HG02678 (cell line): Measurements from ENCODE around the gene CD244.
A peak's percentile ranks its signal among the peaks of the same experiment; 100 is the strongest.
"Not testable (repeated sequence)": the region's sequence is repeated elsewhere in the genome, so short reads cannot be mapped to it uniquely, and the experiment has no call there.

ENCODE experiments used
- ATAC-seq: cut with Tn5 transposase; IDR thresholded peaks from one replicate; pipeline ENCODE4 v1.9.1; 2021; ENCODE audit warnings: mild to moderate bottlenecking, moderate library complexity; ENCODE audit not compliant: unreplicated experiment

CD244 gene, protein sequence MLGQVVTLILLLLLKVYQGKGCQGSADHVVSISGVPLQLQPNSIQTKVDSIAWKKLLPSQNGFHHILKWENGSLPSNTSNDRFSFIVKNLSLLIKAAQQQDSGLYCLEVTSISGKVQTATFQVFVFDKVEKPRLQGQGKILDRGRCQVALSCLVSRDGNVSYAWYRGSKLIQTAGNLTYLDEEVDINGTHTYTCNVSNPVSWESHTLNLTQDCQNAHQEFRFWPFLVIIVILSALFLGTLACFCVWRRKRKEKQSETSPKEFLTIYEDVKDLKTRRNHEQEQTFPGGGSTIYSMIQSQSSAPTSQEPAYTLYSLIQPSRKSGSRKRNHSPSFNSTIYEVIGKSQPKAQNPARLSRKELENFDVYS

DNA sequence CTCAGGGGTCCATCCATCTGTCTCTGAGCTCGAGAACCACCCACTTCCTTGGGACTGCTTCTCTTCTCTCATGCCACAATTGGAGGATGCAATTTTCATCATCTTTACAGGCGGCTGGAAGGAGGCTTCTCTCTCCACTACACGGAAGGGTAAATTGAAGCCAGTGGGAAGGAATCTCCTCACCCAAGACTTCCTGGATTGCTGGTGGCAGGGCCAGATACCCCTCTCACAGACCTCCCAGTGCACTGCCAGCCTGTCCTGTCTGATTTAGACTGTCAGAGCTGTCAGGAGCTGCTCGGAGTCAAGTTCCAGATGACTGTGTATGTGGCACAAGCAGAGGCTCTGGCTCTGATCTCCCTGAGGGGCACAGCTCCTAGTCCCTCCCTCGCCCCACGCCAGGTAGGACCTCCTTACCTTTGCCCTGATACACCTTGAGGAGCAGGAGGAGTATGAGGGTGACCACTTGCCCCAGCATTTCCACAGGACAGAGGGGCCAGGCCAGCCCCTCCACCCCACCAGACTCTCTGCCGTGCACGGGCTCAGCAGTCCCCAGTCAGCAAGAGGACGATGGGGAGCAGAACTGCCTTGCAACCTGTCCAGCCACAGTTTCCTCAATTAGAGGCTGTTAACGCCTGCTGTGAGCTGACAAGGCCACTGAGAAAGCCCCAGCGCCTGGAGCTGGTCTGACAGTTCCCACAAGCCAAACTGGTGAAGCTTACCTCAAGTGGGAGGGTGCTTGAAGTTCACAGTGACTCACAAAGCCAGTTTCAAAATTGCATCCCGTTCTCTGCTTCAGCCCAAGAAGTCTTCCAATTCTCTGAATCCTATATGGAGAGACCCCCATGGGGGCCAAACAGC is at the start of gene CD244:
Gene CD244, minus strand, starts transcription at position 685 of the 858 bp plus-strand sequence. Its CDS starts 210 bp downstream, at position 475.
- peak; percentile 79 for ATAC-seq

GRCh38 chr1:160911925-160912324 is 49.2 kb upstream of the CD244 start:
- no peak for ATAC-seq

DNA sequence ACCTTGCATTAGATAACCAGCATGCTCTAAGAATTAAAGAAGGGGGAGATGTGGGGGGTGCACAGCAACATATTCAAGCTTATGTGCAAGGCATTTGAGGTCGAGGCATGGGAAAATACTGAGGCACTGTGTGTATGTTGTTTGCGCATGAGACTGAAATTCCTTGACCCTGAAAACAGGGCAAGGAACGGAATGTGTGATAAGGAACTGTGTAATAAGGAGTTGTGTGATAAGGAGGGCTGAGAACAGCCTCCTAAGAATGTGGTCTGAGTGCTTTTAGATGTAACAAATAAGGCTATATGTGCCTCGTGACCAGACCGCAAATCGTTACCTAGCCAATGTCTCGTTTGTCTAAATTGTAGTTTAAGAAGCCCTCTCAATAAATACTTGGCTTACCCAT is 48.8 kb upstream of the CD244 start:
- ATAC-seq = no peak

DNA sequence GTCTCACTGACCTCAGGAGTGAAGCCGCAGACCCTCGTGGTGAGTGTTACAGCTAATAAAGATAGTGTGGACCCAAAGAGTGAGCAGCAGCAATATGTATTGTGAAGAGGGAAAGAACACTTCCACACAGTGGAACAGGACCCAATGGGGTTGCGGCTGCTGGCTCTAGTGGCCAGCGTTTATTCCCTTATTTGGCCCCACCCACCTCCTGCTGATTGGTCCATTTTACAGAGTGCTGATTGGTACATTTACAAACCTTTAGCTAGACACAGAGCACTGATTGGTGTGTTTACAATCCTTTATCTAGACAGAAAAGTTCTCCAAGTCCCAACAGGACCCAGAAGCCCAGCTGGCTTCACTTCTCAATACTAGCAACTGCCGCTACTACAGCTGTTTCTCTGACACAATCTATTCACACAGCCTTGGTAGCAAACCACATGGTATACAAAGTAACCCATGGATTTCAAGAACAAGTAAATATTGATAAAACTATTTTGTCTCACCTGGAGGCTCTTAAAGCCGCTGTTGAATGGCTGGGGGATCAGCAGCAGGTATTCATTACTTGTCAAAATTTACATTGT is 47.6 kb upstream of the CD244 start:
- no peak for ATAC-seq

DNA sequence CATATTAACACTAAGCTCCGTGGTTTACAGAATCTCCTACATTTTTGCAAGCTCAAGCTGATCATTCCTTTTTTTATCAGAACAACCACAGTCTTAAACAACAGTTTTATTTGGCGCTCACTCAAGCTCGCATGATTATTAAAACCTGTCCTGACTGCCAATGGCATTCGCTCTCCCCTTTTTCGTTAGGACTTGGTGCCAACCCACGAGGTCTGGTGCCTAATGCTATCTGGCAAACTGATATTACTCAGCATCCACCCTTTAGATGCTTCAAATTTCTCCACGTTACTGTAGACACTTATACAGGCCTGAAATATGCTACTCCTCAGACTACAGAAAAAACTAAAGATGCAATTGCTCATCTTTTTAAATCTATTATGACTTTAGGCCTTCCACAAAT is 45.3 kb upstream of the CD244 start:
- ATAC-seq = no peak

DNA sequence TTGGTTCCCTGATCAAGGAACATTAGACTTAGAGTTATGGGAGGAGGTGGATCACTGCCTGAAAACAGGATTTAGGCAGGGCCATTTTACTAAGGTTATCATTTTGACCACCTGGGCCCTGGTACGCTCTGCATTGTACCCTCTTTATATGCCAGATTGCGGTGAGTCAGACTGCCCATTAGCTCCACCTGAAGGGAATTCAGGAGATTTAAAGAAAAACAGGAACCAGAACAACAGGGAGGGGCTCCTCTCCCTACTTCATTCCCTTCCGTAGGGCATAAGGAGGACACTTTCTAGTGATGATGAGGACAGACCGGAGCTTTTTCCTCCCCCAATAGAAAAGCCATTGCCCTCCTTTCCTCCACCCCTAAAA is 42.9 kb upstream of the CD244 start:
- ATAC-seq = no peak

GRCh38 chr1:160904783-160905616 is 42.3 kb upstream of the CD244 start:
- ATAC-seq = no peak

DNA sequence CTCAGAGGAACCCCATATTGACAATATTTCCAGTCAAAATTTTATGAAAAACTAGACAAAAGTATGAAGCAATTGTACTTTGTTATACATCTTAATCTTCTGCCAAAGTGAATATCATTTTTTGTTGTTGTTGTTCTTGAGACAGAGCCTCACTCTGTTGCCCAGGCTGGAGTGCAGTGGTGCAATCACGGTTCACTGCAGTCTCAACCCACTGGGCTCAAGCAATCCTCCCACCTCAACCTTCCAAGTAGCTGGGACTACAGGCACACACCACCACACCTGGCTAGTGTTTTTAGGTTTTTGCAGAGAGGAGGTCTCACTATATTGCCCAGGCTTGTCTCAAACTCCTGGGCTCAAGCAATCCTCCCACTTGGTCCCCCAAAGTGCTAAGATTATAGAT is 39.6 kb upstream of the CD244 start:
- not testable (repeated sequence) for ATAC-seq

- no peak for ATAC-seq
Measured at GRCh38 chr1:160901768-160902167, 39.1 kb upstream of the CD244 start.

DNA sequence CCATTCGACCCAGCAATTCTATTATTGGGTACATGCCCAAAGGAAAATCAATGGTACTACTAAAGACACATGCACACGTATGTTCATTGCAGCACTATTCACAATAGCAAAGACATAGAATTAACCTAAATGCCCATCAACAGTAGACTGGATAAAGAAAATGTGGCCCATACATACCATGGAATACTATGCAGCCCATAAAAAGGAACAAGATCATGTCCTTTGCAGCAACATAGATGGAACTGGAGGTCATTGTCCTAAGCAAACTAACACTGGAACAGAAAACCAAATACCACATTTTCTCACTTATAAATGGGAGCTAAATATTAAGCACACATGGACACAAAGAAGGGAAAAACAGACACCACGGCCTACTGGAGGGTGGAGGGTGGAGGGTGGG is 38.0 kb upstream of the CD244 start:
- ATAC-seq = not testable (repeated sequence)

GRCh38 chr1:160894368-160895135 is 31.9 kb upstream of the CD244 start:
- ATAC-seq = not testable (repeated sequence)

- ATAC-seq = no peak
Measured at GRCh38 chr1:160891474-160891873, 28.8 kb upstream of the CD244 start.

DNA sequence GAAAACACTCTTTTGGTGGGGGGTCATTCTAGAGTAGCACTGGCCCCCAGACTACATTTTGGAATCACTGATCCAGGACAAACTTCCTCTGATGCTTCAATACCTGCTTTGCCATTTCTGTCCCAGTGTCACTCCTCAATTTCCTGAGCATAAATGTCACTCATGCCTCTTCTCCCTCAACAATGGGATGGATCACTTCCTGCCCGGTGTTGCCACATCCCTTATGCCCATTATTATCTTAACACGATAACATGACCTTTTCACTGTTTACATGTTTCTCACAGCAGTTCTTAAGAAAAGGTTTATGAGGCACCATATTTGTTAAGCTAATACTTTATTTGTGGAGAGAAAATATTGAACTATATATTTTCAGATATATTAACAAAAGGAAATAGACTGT is 26.2 kb upstream of the CD244 start:
- ATAC-seq = no peak

DNA sequence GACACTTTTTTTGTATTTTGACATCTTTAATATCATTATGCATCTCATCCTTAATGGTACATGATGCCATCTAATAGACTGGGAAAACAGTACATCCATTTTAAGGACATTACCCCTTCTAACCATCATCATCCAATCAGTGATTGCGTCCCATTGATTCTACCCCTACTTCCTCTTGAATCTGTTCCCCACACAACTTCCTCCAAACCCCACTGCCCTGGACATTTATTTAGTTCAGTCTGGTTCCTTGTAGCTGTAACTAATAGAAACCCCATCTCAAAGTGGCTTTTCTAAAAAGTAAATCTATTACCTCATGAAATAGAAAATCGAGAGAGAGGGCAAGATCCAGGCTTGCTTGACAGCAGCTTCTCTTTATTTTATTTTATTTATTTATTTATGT is 24.4 kb upstream of the CD244 start:
- no peak for ATAC-seq

DNA sequence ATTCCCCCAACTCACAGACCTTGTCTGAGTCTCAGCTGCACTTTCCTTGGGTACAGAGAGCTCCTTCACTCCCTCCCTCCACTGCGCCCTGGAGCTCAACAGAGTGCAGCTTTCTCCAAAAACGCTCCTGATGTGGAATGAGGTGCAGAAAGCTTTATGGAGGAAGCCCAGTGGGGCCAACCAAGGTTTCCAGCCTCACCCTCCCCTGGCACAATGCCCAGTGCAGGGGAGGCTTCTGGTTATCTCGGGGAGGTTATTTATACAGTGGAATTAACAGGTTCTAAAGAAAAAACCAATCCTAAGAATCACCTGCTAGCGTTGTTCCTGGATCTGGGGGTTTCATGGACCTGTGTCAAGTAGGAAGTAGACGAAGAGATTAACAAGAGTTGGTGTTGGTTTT is 22.4 kb upstream of the CD244 start, which contains the start of gene ITLN1:
Gene ITLN1, minus strand, starts transcription at position 139 of the 400 bp plus-strand sequence. CDS start 303 bp downstream, outside the sequence.
- no peak for ATAC-seq

- ATAC-seq = peak; percentile 52
Measured at GRCh38 chr1:160884579-160884978, 21.9 kb upstream of the CD244 start.

DNA sequence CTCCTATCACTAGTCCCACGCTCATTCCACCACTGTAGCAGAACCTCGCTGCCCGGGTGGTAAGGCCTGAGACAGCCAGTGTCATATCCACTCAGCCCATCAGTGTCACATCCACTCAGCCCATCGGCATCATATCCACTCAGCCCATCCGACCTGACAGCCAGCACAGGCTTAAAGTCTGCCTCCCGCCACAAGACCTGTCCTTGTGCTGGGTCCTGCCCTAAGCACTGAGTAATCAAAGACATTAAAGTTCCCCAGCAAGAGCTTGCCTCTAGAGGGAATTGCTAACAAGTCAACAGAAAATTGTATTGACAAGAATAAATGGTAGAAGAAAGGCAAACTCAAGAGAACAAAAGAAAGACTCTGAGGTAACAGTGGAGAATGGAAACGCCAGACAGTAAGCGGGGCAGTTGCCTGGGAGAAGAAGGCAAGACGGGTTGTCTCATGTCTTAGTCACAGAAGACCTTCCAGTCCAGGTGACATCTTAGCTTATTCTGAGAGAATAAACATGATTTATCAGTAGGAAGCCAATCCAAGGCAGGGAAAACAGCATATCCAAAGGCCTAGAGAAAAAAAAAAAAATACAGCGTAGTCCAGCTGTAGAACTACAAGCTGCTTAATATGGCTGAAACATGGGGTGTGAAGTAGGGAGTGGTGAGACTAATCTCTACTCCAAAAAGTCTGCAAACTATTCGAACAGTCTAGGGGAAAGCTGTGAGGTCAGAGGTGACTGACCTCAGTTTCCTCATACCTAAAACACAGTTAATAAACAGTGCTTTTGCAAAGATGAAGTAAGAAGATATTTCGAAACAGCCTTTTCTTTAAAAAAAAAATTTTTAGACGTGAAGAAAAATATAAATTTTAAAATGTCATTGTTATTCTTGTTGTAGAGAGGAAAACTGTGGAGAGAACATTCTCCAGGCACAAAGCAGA is 21.2 kb upstream of the CD244 start:
- ATAC-seq = no peak

DNA sequence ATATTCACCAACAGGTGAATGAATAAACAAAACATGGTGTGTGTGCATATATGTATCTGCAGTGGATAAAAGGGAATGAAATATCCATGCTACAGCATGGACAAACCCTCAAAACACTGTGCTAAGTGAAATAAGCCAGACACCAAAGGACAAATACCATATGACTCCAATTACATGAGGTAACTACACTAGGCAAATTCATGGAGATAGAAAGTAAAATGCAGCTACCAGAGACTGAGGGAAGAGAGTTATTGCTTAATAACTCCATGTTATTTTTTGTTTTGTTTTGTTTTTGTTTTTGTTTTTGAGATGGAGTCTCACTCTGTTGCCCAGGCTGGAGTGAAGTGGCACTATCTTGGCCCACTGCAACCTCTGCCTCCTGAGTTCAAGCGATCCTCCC is 19.9 kb upstream of the CD244 start:
- ATAC-seq = no peak

DNA sequence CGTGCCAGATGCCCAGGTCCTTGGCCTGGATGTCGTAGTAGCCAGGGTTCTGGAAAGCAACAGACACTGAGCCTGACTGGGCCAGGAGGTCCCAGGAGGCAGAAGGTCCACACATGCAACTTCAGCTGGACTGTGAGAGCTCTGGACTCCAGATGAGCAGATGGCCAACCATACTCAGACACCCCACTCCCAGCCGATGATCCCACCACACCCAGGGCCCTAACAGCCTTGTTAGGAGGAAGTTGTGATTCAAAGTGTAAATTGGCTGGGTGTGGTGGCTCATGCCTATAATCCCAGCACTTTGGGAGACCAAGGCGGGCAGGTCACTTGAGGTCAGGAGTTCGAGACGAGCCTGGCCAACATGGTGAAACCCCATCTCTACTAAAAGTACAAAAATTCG is 18.6 kb upstream of the CD244 start:
- not testable (repeated sequence) for ATAC-seq
